ENCODE measurements around the gene PSME4.

PSME4 gene

GRCh38 chr2:54000524-54000923 is 29.7 kb upstream of the PSME4 start:
- ChIA-PET CTCF (no interaction called here), POLR2A (no interaction called here)
- DNase-seq (ENCODE audit: extremely low spot score), result no peak
- no peak for TF ChIP-seq CTBP1 (IDR thresholded peaks at IDR 0.05; ENCODE audit: borderline replicate concordance)
- no peak for TF ChIP-seq PKNOX1 (IDR thresholded peaks at IDR 0.05)
- no peak for TF ChIP-seq FOXM1 (IDR thresholded peaks at IDR 0.05; ENCODE audit: borderline replicate concordance)
- no peak for TF ChIP-seq FOXA1 (IDR thresholded peaks at IDR 0.05)
- no peak for TF ChIP-seq SUZ12 (IDR thresholded peaks at IDR 0.05)
- no peak for TF ChIP-seq LEF1 (IDR thresholded peaks at IDR 0.05; ENCODE audit: borderline replicate concordance)
- no peak for TF ChIP-seq SP1 (IDR thresholded peaks at IDR 0.05)
- no peak for TF ChIP-seq BHLHE40 (IDR thresholded peaks at IDR 0.05; ENCODE audit: borderline replicate concordance)
- no peak for TF ChIP-seq ELF4 (IDR thresholded peaks at IDR 0.05)
- no peak for TF ChIP-seq TARDBP (IDR thresholded peaks at IDR 0.05)
- no peak for TF ChIP-seq FOXK2 (IDR thresholded peaks at IDR 0.05)
- no peak for TF ChIP-seq HDGF (IDR thresholded peaks at IDR 0.05; ENCODE audit: borderline replicate concordance)
- TF ChIP-seq ZNF384 (IDR thresholded peaks at IDR 0.05), result no peak
- TF ChIP-seq L3MBTL2 (conservative IDR thresholded peaks at IDR 0.05), result no peak
- TF ChIP-seq ARNT (IDR thresholded peaks at IDR 0.05), result no peak
- no peak for TF ChIP-seq NFRKB (IDR thresholded peaks at IDR 0.05)

GRCh38 chr2:54000122-54000521 is 29.3 kb upstream of the PSME4 start:
- ChIA-PET CTCF (no interaction called here), POLR2A (no interaction called here)
- TF ChIP-seq PKNOX1 (IDR thresholded peaks at IDR 0.05), result no peak
- TF ChIP-seq SP1 (IDR thresholded peaks at IDR 0.05), result no peak
- TF ChIP-seq CTBP1 (IDR thresholded peaks at IDR 0.05; ENCODE audit: borderline replicate concordance), result no peak
- no peak for TF ChIP-seq FOXK2 (IDR thresholded peaks at IDR 0.05)
- no peak for DNase-seq (ENCODE audit: extremely low spot score)

GRCh38 chr2:53998834-53999233 is 28.0 kb upstream of the PSME4 start:
- no peak for TF ChIP-seq LEF1 (IDR thresholded peaks at IDR 0.05; ENCODE audit: borderline replicate concordance)
- TF ChIP-seq PKNOX1 (IDR thresholded peaks at IDR 0.05), result no peak
- no peak for TF ChIP-seq HDGF (IDR thresholded peaks at IDR 0.05; ENCODE audit: borderline replicate concordance)
- no peak for TF ChIP-seq TARDBP (IDR thresholded peaks at IDR 0.05)
- DNase-seq (ENCODE audit: extremely low spot score), result no peak
- ChIA-PET CTCF (interaction anchor here (0.6 kb wide), 1 partner anchor 16 kb away, joined by 3 read pairs; no protein-coding TSS in a partner anchor), POLR2A (no interaction called here)

- DNase-seq (ENCODE audit: extremely low spot score), result no peak
- no peak for TF ChIP-seq HDGF (IDR thresholded peaks at IDR 0.05; ENCODE audit: borderline replicate concordance)
- TF ChIP-seq FOXA1 (IDR thresholded peaks at IDR 0.05), result no peak
- TF ChIP-seq FOXK2 (IDR thresholded peaks at IDR 0.05), result no peak
- no peak for TF ChIP-seq FOXM1 (IDR thresholded peaks at IDR 0.05; ENCODE audit: borderline replicate concordance)
- no peak for TF ChIP-seq SP1 (IDR thresholded peaks at IDR 0.05)
- TF ChIP-seq TARDBP (IDR thresholded peaks at IDR 0.05), result no peak
- no peak for TF ChIP-seq ZNF384 (IDR thresholded peaks at IDR 0.05)
- TF ChIP-seq ARNT (IDR thresholded peaks at IDR 0.05), result no peak
- CTCF ChIA-PET, result no interaction called here
- POLR2A ChIA-PET, result no interaction called here
Observed at GRCh38 chr2:53994818-53995808, 24.3 kb upstream of the PSME4 start.

- ChIA-PET POLR2A (no interaction called here), CTCF (no interaction called here)
- TF ChIP-seq SP1 (IDR thresholded peaks at IDR 0.05) (no peak), TARDBP (IDR thresholded peaks at IDR 0.05) (no peak), SUZ12 (IDR thresholded peaks at IDR 0.05) (no peak)
- DNase-seq (ENCODE audit: extremely low spot score), result no peak
Observed at GRCh38 chr2:53991948-53992347, 21.2 kb upstream of the PSME4 start.

- ChIA-PET POLR2A (no interaction called here), CTCF (no interaction called here)
- TF ChIP-seq FOXK2 (IDR thresholded peaks at IDR 0.05) (no peak), FOXM1 (IDR thresholded peaks at IDR 0.05; ENCODE audit: borderline replicate concordance) (no peak), BHLHE40 (IDR thresholded peaks at IDR 0.05; ENCODE audit: borderline replicate concordance) (no peak), HDGF (IDR thresholded peaks at IDR 0.05; ENCODE audit: borderline replicate concordance) (no peak), NFRKB (IDR thresholded peaks at IDR 0.05) (no peak), CTBP1 (IDR thresholded peaks at IDR 0.05; ENCODE audit: borderline replicate concordance) (no peak), SUZ12 (IDR thresholded peaks at IDR 0.05) (no peak), ARNT (IDR thresholded peaks at IDR 0.05) (no peak), PKNOX1 (IDR thresholded peaks at IDR 0.05) (no peak), FOXA1 (IDR thresholded peaks at IDR 0.05) (no peak), L3MBTL2 (conservative IDR thresholded peaks at IDR 0.05) (no peak), TARDBP (IDR thresholded peaks at IDR 0.05) (no peak), ELF4 (IDR thresholded peaks at IDR 0.05) (no peak)
- DNase-seq (ENCODE audit: extremely low spot score), result no peak
Observed at GRCh38 chr2:53989210-53989862, 18.5 kb upstream of the PSME4 start.
